NCI-H1105 treated with DMSO at 0.1 percent for 48 hours (cell line): Measurements from ENCODE around the gene ZG16.

Experiments used
- DNase-seq: peaks from one replicate; lab custom pipeline; 2025; lab: John Stamatoyannopoulos, UW

ZG16 gene

DNA sequence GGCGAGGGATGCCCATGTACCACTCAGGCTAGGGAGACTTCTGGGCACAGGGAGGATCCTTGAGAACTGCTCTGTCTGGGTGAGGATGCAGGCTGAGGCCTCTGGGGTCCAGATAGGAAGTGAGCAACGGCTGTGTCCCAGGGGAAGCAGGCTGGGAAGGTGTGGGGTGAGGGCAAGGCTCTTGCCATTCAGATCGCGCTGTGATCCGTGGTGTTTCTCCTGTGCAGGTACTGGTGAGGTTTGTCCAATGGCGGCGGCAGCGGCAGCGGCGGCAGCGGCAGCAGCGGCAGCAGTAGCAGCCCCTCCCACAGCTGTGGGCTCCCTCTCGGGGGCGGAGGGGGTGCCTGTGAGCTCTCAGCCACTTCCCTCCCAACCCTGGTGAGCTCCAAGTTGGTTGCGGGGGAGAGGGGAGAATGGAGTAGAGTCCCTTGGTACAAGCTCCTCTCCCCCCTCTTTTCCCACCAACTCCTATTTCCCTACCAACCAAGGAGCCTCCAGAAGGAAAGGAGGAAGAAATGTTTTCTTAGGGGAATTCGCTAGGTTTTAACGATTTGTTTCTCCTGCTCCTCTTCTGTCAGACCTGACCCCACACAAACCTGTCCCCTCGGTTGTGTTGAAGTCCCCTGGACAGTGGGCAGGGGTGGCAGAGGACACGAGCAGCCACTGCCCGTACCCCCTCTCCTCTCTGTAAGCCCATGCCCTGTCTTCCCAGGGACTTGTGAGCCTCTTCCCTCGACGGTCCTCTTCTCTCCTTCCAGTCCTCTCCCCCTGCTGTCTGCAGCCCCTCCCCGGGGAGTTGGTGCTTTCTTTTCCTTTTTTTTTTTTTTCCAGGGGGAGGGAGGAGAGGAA lies 32.0 kb downstream of the ZG16 start:
- DNase-seq, result peak; percentile 19

DNA sequence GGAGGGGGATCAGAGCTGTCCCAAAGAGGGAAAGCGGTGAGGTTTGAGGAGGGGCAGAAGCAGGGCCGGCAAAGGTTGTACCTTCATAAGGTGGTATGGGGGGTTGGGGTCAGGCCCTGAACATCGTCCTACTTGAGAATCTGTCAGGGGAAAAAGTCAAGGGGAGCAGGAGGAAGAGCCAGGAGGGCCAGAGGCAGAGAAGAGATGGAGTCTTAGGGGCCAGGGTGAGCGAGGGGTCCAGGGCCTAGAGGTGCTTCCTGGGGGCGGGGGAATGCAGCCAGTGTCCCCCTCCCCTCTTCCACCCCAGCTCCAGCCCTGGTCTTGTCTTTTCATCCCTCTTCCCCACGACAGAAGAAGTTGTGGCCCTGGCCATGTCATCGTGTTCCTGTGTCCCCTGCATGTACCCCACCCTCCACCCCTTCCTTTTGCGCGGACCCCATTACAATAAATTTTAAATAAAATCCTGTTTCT lies 32.7 kb downstream of the ZG16 start:
- DNase-seq, result no peak

DNA sequence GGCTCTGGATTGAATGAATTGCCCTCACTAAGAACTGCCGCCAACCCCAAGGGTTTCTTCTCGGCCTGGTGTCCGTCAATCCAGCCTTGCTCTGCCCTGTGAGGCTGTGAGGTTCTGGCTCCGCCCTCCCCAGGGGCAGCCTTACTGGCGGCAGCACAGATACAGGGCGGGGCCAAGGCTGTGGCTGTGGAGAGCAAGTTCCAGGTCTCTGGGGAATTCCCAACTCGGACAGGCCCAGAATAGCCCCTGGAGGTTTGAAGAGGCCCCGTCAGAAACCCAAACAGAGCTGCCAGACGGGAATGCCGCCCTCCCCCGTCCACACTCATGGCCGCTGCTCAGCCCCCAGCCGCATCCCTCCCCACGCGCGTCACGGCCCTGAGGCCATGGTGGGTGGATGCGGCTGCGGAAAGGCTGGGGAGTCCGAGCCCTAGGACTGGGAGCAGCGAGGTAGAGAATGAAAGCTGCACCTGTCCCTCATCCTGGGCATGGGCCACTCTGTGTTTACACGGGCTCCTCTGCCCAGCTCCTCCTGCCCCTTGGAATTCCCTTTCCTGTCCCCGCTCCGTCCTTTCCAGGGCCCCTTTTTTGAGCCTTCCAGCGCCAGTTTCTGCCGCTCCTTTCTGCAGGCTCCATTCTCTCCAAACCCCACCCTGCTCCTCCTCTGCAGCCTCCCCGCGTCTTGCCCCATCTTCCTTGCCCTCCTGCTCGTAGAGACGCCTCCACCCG lies 33.3 kb downstream of the ZG16 start:
- peak; percentile 89 for DNase-seq

DNA sequence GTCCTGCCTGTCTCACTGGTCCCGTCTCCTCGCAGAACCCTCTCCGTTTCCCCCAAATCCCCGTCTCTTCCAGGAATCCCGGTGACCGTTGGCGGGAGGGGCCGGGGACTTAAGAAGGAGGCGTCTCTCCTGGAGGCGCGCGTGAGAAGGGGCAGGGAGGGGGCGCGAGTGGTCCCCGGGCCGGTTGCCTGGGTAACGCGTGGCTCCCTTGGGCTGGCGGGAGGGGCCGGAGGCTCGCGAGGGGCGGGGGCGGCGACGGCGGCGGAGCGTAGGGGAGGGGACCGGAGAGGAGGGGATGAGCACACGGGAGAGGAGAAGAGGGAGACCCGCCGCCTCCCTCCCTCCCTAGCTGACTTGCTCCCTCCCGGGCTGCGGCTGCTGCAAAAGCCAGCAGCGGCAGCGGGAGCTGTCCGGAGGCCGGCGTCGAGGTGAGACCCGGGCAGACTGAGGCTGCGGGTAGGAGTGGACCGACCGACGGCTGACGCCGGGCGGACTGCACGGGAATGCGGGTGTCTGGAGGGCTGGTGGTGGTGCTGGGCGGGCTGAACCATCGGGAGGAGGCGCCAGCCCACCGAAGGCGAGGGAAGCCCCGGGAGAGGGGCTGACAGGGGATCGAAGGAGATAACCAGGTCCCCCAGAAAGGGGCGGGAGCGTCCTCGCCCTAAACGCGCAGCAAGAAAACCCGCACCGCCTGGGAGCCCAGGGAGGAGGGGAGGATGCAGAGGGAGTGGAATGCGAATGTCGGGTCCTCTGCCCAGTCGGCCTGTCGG lies 34.0 kb downstream of the ZG16 start, which contains the start of gene PRRT2:
Gene PRRT2, plus strand, starts transcription at position 298 of the 770 bp plus-strand sequence. CDS start 862 bp downstream, outside the sequence.
- peak; percentile 48 for DNase-seq

DNA sequence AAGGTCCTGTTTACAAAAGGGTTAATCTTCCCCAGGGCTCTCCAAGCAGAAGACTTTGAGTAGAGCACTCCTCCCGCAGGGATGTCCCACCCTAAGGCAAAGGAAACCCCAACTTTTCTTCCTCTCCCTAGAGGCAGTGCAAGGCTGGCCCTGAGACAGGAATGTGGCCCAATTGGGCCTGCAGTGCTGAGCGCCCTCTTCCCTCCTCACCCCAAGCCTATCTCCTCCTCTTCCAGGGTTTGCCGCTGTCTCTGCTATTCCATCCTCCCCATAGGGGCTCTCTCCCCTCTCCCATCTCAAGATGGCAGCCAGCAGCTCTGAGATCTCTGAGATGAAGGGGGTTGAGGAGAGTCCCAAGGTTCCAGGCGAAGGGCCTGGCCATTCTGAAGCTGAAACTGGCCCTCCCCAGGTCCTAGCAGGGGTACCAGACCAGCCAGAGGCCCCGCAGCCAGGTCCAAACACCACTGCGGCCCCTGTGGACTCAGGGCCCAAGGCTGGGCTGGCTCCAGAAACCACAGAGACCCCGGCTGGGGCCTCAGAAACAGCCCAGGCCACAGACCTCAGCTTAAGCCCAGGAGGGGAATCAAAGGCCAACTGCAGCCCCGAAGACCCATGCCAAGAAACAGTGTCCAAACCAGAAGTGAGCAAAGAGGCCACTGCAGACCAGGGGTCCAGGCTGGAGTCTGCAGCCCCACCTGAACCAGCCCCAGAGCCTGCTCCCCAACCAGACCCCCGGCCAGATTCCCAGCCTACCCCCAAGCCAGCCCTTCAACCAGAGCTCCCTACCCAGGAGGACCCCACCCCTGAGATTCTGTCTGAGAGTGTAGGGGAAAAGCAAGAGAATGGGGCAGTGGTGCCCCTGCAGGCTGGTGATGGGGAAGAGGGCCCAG lies 34.9 kb downstream of the ZG16 start:
- no peak for DNase-seq

DNA sequence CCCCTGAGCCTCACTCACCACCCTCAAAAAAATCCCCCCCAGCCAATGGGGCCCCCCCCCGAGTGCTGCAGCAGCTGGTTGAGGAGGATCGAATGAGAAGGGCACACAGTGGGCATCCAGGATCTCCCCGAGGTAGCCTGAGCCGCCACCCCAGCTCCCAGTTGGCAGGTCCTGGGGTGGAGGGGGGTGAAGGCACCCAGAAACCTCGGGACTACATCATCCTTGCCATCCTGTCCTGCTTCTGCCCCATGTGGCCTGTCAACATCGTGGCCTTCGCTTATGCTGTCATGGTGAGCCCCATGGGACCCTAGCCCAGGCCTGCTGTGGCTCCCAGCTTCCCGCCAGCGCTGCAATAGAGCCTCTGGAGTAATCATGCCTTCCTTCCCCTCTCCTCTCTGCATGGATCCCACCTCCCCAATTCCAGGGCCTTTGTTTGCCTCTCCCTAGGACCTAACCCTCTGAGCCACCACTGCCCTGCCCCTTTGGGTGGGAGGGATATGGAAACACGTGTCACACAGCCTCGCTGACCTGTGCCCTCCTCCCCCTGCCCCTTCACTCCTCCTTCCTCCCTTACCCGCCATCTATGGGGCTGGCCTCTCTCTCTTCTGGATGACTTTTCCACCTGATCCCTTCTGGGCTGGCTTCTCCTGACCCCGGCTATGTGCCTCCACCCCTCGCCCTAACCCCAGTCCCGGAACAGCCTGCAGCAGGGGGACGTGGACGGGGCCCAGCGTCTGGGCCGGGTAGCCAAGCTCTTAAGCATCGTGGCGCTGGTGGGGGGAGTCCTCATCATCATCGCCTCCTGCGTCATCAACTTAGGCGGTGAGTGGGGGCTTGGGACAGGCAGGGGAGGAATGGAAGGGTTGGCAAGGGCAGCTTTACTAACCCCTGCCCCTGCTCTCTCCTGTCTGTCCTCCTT lies 35.8 kb downstream of the ZG16 start:
- DNase-seq, result no peak

DNA sequence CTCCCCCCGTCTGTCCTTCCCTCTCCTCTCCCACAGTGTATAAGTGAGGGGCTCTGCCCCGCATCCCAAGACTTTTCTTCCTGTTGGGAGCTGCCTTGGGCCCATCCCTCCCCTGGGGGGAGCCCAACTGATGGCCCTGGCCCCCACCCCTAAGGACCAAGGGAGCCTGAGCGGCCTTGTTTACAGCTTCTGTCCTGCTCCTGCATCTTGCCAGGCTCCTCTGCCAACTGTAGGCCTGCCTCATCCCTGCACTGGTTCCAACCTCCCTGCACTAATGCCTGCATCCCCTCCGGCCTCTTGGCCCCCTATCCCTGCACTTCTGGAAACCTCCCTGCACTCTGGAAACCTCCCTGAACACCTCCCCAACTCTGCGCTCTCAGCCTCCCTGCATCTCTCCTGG lies 36.5 kb downstream of the ZG16 start:
- DNase-seq, result no peak

DNA sequence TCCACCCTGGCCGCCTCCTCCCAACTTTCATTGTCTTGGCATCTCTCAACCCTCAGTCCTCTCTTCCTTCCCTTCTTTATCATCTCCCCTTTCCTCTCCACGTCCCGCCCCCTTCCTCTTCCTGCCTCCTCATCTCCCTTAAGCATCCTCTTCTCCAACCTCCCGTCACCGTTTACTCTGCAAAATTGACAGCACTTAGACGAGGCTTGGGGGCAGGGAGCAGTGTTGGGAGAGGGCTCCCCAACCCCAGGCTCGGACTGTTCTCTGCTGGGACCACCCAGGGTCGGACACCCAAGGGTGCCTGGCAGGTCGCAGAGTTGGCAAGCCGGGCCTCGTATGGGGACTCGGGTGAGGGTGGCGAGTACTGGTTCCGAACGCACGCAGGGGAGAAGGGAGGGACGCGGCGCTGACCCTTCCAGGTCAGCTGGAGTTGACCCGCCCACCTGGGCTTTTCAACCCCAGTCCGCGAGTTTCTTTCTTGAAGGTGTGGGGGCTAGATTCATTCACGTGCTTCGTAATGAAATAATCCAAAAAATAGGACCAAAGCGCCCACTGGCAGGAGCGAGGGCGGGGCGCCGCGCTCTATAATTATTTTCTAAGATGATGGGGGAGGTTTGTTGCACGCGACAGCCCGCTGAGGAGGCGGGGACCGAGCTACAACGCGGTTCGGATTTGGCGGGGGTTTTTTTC lies 37.1 kb downstream of the ZG16 start:
- peak; percentile 57 for DNase-seq

DNA sequence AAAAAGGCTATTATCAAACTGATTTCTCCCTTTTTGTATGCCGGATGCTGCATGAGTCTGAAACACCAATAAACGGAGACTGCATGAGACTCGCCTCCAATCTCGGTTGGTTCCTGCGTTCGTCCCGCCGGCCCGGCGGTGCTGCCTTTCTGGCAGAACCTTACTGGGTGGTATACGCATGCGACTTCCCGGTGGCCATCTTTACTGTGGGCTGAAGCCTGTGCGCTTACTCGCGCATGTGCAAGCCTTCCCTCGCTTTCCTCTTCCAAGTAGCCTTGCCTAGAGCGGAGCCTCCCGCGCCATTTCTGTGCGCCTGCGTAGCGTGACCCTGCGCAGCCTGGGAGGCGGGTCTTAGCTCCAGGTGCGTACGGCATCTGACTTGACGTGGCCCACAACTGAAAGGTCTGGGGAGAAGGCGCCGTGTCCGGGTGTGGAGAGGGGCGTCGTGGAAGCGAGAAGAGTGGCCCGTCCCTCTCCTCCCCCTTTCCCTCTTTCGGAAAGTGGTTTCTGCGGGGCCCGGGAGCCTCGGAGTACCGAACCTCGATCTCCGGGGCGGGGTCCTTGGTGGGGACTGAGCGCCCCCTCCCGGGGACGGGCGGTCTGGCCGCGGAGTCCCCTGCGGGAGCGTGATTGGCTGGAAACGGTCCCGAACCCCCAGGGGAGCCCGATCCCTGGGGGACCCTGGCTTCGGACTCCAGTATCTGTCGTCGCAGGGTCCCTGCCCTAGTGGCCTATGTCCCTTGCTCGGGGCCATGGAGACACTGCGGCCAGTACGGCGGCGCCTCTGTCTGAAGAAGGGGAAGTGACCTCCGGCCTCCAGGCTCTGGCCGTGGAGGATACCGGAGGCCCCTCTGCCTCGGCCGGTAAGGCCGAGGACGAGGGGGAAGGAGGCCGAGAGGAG lies 38.0 kb downstream of the ZG16 start, which contains the start of gene PAGR1:
Gene PAGR1, plus strand, starts transcription at position 360 of the 901 bp plus-strand sequence. Its CDS starts 374 bp downstream, at position 734.
- peak; percentile 99 for DNase-seq

DNA sequence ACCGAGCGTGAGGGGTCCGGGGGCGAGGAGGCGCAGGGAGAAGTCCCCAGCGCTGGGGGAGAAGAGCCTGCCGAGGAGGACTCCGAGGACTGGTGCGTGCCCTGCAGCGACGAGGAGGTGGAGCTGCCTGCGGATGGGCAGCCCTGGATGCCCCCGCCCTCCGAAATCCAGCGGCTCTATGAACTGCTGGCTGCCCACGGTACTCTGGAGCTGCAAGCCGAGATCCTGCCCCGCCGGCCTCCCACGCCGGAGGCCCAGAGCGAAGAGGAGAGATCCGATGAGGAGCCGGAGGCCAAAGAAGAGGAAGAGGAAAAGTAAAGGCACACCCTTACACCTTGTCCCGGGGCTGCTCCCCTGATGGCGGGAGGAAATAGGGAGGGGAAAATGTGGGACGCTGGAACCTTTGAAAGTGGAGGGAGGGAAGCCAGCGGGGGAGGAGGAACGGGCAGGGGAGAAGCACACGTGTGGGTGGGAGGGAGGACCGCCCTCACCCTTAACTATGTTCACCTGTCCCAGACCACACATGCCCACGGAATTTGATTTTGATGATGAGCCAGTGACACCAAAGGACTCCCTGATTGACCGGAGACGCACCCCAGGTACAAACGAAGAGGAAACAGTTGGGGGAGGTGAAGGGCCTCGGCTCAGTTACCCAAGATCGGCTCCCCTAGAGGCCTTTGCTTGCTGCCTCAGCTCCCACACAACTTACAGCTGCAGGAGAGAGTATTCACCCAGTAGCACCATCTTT lies 38.8 kb downstream of the ZG16 start:
- peak; percentile 30 for DNase-seq

DNA sequence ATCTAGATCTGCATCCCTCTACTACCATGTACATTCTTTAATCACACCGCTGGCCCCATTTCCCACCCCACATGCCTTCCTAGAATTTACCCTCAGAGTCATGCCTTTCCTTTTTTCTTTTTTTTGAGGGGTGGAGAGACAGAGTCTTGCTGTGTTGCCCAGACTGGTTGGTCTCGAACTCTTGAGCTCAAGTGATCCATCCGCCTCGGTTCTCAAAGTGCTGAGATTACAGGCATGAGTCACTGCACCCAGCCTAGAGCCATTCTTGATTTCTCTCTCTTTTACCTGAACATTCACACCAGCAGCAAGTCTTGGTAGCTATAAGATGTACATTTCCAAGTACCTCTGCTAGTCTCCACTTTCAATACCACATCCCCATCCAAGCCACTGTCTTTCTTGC lies 40.0 kb downstream of the ZG16 start:
- DNase-seq, result no peak

DNA sequence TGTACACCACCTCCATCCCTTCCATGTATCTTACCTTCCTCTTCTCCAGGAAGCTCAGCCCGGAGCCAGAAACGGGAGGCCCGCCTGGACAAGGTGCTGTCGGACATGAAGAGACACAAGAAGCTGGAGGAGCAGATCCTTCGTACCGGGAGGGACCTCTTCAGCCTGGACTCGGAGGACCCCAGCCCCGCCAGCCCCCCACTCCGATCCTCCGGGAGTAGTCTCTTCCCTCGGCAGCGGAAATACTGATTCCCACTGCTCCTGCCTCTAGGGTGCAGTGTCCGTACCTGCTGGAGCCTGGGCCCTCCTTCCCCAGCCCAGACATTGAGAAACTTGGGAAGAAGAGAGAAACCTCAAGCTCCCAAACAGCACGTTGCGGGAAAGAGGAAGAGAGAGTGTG lies 41.5 kb downstream of the ZG16 start:
- DNase-seq, result no peak

DNA sequence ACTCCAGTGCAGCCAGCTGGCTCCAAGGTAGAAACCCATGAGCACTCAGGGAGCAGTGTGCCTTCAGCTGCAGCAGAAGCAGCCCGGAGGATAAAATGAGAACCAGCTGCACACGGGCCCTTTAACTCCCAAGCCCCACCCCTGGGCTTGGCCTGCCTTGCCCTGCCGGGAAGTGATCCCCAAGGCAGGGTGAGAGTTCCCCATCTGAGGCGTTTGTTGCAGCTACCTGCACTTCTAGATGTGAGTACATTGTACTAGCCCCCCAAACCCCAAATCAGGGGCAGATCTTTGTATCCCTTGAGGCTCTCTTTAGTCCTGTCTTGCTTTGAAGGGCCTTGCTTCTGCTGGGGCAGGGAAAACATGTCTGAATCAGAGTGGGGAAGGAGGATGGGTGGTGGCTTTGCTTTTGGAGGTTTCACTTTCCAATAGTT lies 42.2 kb downstream of the ZG16 start, which contains the start of gene MVP:
Gene MVP, plus strand, starts transcription at position 192 of the 431 bp plus-strand sequence. CDS start 10,088 bp downstream, outside the sequence.
- DNase-seq, result peak; percentile 16

DNA sequence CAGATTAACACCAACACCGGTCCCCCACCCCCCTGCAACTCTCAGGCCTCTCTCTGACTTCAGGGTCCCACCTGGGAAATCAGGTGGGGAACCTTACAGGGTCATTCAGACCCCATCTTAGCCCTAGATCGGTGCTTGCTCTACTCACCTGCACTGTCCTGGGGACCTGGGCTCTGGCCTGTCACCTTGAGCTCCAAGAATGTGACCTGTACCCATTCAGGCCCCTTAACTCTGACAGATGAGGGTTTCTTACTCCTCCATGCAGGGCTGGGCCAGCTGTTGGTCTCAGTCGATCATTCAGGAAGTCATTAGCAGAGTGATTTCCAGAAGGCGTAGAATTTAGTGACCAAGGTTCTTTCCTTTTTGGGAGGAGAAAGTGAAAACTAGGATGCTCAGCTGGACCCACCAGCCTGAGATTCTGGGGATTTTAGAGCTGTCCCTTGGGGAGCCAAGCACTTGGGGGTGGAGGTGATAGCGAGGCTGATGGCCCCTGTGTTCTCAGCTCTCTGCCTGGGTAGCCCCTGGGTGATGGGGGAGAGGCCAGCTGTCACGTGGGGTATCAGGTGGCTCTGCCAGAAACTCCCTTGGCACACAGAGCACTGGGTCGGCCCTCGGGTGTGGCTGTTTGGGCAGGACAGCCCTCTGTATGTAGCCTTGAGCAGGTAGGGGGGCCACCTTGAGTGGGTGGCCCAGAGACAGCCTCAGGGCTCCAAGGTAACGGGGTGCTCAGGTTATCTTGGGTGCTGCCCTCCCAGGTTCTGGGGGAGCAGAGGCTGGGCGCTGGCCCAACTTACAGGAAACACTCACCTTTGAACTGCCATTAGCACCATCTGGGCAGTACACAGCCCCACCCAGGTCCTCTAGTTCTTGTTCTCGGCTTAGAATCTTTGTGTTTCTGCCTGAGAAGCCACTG lies 42.9 kb downstream of the ZG16 start:
- DNase-seq, result no peak

DNA sequence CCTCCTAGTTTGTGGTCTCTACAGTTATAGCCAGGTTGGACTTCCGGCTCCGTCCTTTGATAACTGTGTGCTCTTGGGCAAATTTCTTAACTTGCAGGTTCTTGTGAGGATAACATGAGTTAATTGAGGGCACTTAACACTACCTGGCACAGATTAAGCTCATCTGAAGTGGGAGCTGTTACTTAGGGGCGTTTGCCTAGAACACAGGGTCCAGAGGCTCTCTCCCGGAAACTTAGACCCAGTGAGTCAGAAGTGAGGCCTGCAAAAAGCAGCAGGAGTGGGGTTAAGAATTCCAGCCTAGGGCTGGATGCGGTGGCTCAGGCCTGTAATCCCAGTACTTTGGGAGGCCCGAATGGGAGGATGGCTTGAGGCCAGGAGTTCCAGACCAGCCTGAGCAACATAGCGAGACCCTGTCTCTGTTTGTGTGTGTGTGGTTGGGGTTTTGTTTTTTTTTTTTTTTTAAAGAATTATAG lies 43.6 kb downstream of the ZG16 start:
- no peak for DNase-seq

DNA sequence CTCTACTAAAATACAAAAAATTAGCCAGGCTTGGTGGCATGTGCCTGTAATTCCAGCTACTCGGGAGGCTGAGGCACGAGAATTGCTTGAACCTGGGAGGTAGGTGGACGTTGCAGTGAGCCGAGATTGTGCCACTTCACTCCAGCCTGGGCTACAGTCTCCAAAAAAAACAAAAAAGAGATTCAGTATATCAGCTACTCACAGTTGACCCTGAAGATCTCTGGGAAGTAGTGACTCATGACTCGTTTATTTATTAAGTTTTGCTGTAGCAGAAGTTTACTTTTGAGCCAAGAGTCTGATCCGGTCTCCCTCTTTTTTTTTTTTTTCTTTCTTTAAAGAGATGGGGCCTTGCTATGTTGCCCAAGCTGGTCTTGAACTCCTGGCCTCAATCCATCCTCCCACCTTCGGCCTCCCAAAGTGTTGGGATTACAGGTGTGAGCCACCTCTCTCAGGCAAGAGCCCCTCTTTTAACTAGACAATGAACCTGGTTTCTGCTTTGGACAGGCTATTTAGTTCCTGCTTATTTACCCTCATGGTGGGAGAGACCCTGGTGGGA lies 46.6 kb downstream of the ZG16 start:
- no peak for DNase-seq
